ENCODE results near the gene GALNT10. TPM values are rescaled to one million over a fixed set of nuclear protein-coding genes. Genes with fewer than 3 reads are reported as not detected.
A peak's percentile ranks its signal among the peaks of the same experiment; 100 is the strongest.

The GALNT10 gene
- polyA plus RNA-seq, 1 experiment: 203 TPM

DNA sequence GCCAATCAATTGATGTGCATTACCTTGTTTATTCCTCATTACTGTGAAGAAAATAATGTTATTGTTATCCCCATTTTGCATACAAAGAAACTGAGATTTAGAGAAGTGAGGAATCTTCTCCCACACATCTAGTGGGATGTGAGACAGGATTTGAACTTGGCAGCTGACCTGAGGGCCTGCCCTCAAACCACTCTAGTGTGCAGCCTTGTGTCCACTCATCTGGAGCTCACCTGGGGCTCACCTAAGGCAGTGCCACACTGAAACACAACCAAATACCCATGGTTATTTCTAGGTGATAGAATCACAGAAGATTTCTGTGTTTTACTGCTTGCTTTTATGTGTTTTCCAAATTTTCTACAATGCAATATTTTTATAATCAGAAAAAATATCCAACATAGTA is 160.6 kb downstream of the GALNT10 start:
- Histone ChIP-seq H3K27me3 (ENCODE audit: control insufficient read depth, insufficient read depth, low read length) (no peaks in the 10 kb centered on the region), H3K4me3 (ENCODE audit: low read depth, low read length) (no peak overlapping the region), H3K36me3 (ENCODE audit: control insufficient read depth, insufficient read depth, low read length) (no peaks in the 10 kb centered on the region)
- no peak for TF ChIP-seq CTCF (IDR thresholded peaks at IDR 0.05; ENCODE audit: insufficient read depth, low read depth, low read length)
- DNase-seq (ENCODE audit: low read depth): no peak
- ChIA-PET CTCF (no interaction called here), POLR2A (no interaction called here)

DNA sequence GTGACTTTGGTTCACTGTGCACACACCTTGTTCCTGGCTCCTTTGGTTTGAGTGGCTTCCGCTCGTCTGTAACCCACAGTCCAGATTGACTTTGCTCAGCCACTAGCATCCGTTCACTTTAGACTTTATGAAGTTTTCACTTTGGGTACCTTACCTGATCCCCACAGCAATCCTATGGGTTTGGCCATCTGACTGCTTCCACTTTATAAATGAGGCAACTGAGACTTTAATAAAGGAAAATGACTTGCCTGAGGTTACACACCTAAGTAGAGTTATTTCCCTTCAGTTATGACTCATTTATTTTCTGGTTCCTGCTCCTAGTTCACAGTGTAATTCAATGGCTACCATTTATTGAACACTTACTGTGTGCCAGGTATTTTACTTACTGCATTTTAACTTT is 161.0 kb downstream of the GALNT10 start:
- TF ChIP-seq CTCF (IDR thresholded peaks at IDR 0.05; ENCODE audit: insufficient read depth, low read depth, low read length): no peak
- ChIA-PET POLR2A (no interaction called here), CTCF (no interaction called here)
- H3K36me3 ChIP-seq (ENCODE audit: control insufficient read depth, insufficient read depth, low read length): no peaks in the 10 kb centered on the region
- DNase-seq (ENCODE audit: low read depth): no peak
- H3K27me3 ChIP-seq (ENCODE audit: control insufficient read depth, insufficient read depth, low read length): no peaks in the 10 kb centered on the region
- H3K4me3 ChIP-seq (ENCODE audit: low read depth, low read length): no peak overlapping the region

- no peak for TF ChIP-seq CTCF (IDR thresholded peaks at IDR 0.05; ENCODE audit: insufficient read depth, low read depth, low read length)
- no peaks in the 10 kb centered on the region for H3K36me3 ChIP-seq (ENCODE audit: control insufficient read depth, insufficient read depth, low read length)
- no peak for DNase-seq (ENCODE audit: low read depth)
- ChIA-PET POLR2A (no interaction called here), CTCF (interaction anchor here (1.4 kb wide), 1 partner anchor 52 kb away, joined by 3 read pairs; no protein-coding TSS in a partner anchor)
- H3K4me3 ChIP-seq (ENCODE audit: low read depth, low read length): no peak overlapping the region
- H3K27me3 ChIP-seq (ENCODE audit: control insufficient read depth, insufficient read depth, low read length): no peaks in the 10 kb centered on the region
Measured at GRCh38 chr5:154352960-154353548, 162.5 kb downstream of the GALNT10 start.

- Histone ChIP-seq H3K36me3 (ENCODE audit: control insufficient read depth, insufficient read depth, low read length) (no peaks in the 10 kb centered on the region), H3K4me3 (ENCODE audit: low read depth, low read length) (no peak overlapping the region), H3K27me3 (ENCODE audit: control insufficient read depth, insufficient read depth, low read length) (no peaks in the 10 kb centered on the region)
- DNase-seq (ENCODE audit: low read depth): no peak
- CTCF ChIA-PET: interaction anchor here (1.0 kb wide), 1 partner anchor 279 kb away, joined by 3 read pairs; no protein-coding TSS in a partner anchor
- no peak for TF ChIP-seq CTCF (IDR thresholded peaks at IDR 0.05; ENCODE audit: insufficient read depth, low read depth, low read length)
- POLR2A ChIA-PET: no interaction called here
Measured at GRCh38 chr5:154355129-154355611, 164.6 kb downstream of the GALNT10 start.

DNA sequence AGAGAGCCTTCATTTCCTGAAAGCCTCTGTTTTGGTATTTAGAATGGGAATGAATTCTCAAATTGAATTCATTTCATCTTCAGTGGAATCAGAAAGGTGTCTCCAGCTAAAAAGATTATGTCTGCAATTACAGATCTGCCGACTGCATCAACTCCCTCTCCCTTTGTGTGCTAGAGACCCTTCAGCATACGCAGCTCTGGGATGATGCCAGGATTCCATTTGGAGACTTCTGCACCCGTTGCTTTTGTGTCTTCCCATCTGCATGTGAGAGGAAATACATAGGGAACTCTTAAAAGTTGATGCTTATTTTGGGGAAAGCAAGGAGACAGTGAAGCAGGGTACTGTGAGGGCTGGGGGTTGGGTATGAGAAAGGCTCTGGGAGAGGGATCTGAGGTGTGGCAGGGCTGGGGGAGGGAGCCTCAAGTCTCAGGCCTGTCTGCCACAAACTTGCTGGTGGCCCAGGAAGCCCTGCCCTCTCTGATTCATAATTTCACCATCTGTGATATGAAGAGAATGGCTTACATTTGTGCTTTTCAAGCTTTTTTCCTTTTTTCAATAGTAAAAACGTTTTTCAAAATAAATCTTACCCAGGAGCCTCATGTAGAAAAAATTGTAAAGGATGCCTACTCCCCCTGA is 165.6 kb downstream of the GALNT10 start:
- Histone ChIP-seq H3K27me3 (ENCODE audit: control insufficient read depth, insufficient read depth, low read length) (no peaks in the 10 kb centered on the region), H3K36me3 (ENCODE audit: control insufficient read depth, insufficient read depth, low read length) (no peaks in the 10 kb centered on the region), H3K4me3 (ENCODE audit: low read depth, low read length) (no peak overlapping the region)
- ChIA-PET POLR2A (no interaction called here), CTCF (no interaction called here)
- TF ChIP-seq CTCF (IDR thresholded peaks at IDR 0.05; ENCODE audit: insufficient read depth, low read depth, low read length): no peak
- peak; percentile 31 for DNase-seq (ENCODE audit: low read depth)
